Measurements from ENCODE around the gene FNTB. TPM values are rescaled to one million over a fixed set of nuclear protein-coding genes. Genes with fewer than 3 reads are reported as not detected.

FNTB gene
- total and polyA plus RNA-seq, 2 of the 8 experiments (the other 6 are each of a cell fraction or from before 2014, with no cell fraction given): 16.0 to 20.7 TPM

DNA sequence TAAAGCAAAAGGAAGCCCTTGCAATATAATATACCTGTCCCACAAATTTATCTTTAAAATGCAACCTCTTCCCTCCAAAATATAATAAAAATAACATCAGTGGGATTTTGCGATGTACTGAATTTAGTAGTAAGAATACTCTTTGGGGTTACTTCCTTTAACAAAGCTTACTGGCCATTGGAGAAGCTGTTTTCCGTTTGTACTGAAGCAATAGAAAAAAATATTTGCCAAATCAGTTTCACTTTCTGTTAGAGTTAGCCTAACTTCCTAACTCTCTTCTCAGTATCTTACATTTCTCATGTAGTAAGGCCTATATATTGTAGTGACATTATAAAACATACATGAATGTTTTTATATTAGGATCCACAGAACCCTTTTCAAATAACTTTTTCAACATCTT, 111.9 kb downstream of the FNTB start:
- Histone ChIP-seq H2AK5ac (ENCODE audit: low read depth, low read length) (no peak overlapping the region), H3K27me3 (replicated peaks in 1 of 4; ENCODE audit: control insufficient read depth in 3 of 4, extremely low read depth in 1 of 4, insufficient read depth in 3 of 4, low read length in 3 of 4) (no peaks in the 10 kb centered on the region; a peak in 1 of 7 replicates), H3K27ac (ENCODE audit: low read depth, low read length) (no peak overlapping the region), H3K56ac (replicated peaks; ENCODE audit: insufficient read length, low read depth, low read length) (no peak overlapping the region), H3K14ac (ENCODE audit: insufficient read length) (no peak overlapping the region), H4K5ac (ENCODE audit: insufficient read length, low read depth, low read length) (no peak overlapping the region), H3K4me2 (ENCODE audit: insufficient read depth in 1 of 2, low read depth in 2 of 2, low read length in 2 of 2) (no peak overlapping the region), H3K36me3 (ENCODE audit: control insufficient read depth in 2 of 4, insufficient read depth in 4 of 4, low read length in 3 of 4) (peaks cover 0 to 28% (median 10%) of the 10 kb centered on the region in 4 experiments; a peak in 7 of 8 replicates), H3K4ac (replicated peaks; ENCODE audit: insufficient read length, low read depth, low read length) (no peak overlapping the region), H3K18ac (ENCODE audit: extremely low read depth, low read length) (no peak overlapping the region), H4K8ac (ENCODE audit: extremely low read depth, insufficient read depth, low read length) (no peak overlapping the region), H4K20me1 (replicated peaks in 1 of 2; ENCODE audit: control insufficient read depth in 1 of 2, insufficient read depth in 2 of 2, low read length in 2 of 2) (peaks cover 8 to 9% of the 10 kb centered on the region in 2 experiments), H2AFZ (ENCODE audit: low read length) (no peak overlapping the region), H2BK120ac (replicated peaks; ENCODE audit: low read depth, low read length) (no peak overlapping the region), H3K4me1 (replicated peaks in 1 of 4; ENCODE audit: control insufficient read depth in 3 of 4, insufficient read depth in 4 of 4, low read length in 3 of 4) (peaks cover 0 to 9% (median 2%) of the 10 kb centered on the region in 4 experiments; a peak in 5 of 7 replicates), H2BK12ac (ENCODE audit: low read depth, low read length) (no peak overlapping the region), H3K9me3 (ENCODE audit: insufficient read depth in 2 of 2, low read depth in 1 of 2, low read length in 1 of 2) (no peaks in the 10 kb centered on the region), H3K9ac (replicated peaks in 1 of 4; ENCODE audit: extremely low read depth in 1 of 4, low read depth in 3 of 4, low read length in 3 of 4) (no peak overlapping the region), H3K79me2 (ENCODE audit: control insufficient read depth in 1 of 2, insufficient read depth in 2 of 2, low read length in 2 of 2) (peaks cover 0 to 67% of the 10 kb centered on the region in 2 experiments; a peak in 2 of 4 replicates), H3K23ac (ENCODE audit: insufficient read length) (no peak overlapping the region), H2BK20ac (ENCODE audit: low read length) (no peak overlapping the region), H2BK15ac (ENCODE audit: low read length) (no peak overlapping the region), H3K4me3 (ENCODE audit: extremely low read depth in 1 of 4, insufficient read depth in 2 of 4, low read depth in 3 of 4, low read length in 4 of 4) (no peak overlapping the region), H4K91ac (replicated peaks; ENCODE audit: insufficient read length, low read length) (no peak overlapping the region), H3K23me2 (ENCODE audit: low read depth, low read length) (peaks cover 5% of the 10 kb centered on the region; the same call in 1 of the 2 replicates), H3K79me1 (ENCODE audit: low read depth, low read length) (peaks cover 2% of the 10 kb centered on the region; the same call in 1 of the 2 replicates), H2BK5ac (ENCODE audit: low read depth, low read length) (no peak overlapping the region)
- ChIA-PET POLR2A (ENCODE audit: partially characterized antibody) (no interaction called here), CTCF (ENCODE audit: partially characterized antibody) (interaction anchor here (1.2 to 1.6 kb wide), 3 partner anchors 16 to 112 kb away, joined by 3 to 4 read pairs (median 4); partner anchors contain the start of gene FNTB)
- FAIRE-seq: no peak
- no peak for DNase-seq (ENCODE audit: low read depth in 1 of 2, low spot score in 2 of 2)
- WGBS, 2 experiments (ENCODE audit: extremely low coverage in 1 of 2, insufficient coverage in 1 of 2, insufficient read length in 1 of 2, insufficient replicate concordance in 2 of 2, low coverage in 1 of 2, low lambda C conversion rate in 2 of 2, missing lambda C conversion rate in 1 of 2): 93% methylated on average over 2 of the region's 2 CpGs; no CpG with 5 or more reads in 1 of the 2 experiments
- TF ChIP-seq RAD21 (IDR thresholded peaks at IDR 0.05 in 1 of 2, conservative IDR thresholded peaks at IDR 0.05 in 1 of 2; ENCODE audit: low read depth in 2 of 2, low read length in 2 of 2): no peak
- TF ChIP-seq TAF1 (IDR thresholded peaks at IDR 0.05; ENCODE audit: low read depth, low read length): no peak
- TF ChIP-seq PHF8 (conservative IDR thresholded peaks at IDR 0.05; ENCODE audit: low read depth, low read length): no peak
- no peak for TF ChIP-seq EGR1 (IDR thresholded peaks at IDR 0.05; ENCODE audit: borderline replicate concordance, low read depth, low read length)
- TF ChIP-seq POLR2A (IDR thresholded peaks at IDR 0.05; ENCODE audit: control extremely low read depth in 1 of 2, low read depth in 2 of 2, low read length in 2 of 2): no peak
- TF ChIP-seq RXRA (IDR thresholded peaks at IDR 0.05; ENCODE audit: insufficient read depth, low read depth, low read length): no peak
- no peak for TF ChIP-seq MAFK (IDR thresholded peaks at IDR 0.05; ENCODE audit: low read depth, low read length)
- TF ChIP-seq RNF2 (IDR thresholded peaks at IDR 0.05; ENCODE audit: borderline replicate concordance, low read depth, low read length, missing control alignments, poor library complexity, severe bottlenecking): no peak
- TF ChIP-seq YY1 (IDR thresholded peaks at IDR 0.05; ENCODE audit: low read depth, low read length): no peak
- TF ChIP-seq CHD1 (IDR thresholded peaks at IDR 0.05; ENCODE audit: low read depth, low read length): no peak
- TF ChIP-seq JUN (IDR thresholded peaks at IDR 0.05; ENCODE audit: low read depth, low read length): no peak
- TF ChIP-seq BCL11A (IDR thresholded peaks at IDR 0.05; ENCODE audit: low read depth in 2 of 2, low read length in 2 of 2): no peak
- TF ChIP-seq, protein P1, sequence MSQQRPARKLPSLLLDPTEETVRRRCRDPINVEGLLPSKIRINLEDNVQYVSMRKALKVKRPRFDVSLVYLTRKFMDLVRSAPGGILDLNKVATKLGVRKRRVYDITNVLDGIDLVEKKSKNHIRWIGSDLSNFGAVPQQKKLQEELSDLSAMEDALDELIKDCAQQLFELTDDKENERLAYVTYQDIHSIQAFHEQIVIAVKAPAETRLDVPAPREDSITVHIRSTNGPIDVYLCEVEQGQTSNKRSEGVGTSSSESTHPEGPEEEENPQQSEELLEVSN (IDR thresholded peaks at IDR 0.05): no peak
